ENCODE measurements around the gene CIPC.

Gene CIPC

GRCh38 chr14:77071938-77072388 is 26.1 kb upstream of the CIPC start:
- DNase-seq, result no peak

GRCh38 chr14:77074969-77075368 is 23.1 kb upstream of the CIPC start:
- no peak for DNase-seq

- DNase-seq, result no peak
These were observed 21.9 kb upstream of the CIPC start for GRCh38 chr14:77076113-77076631.

- no peak for DNase-seq
These were observed 21.0 kb upstream of the CIPC start for GRCh38 chr14:77077040-77077439.

GRCh38 chr14:77082356-77082755 is 15.7 kb upstream of the CIPC start:
- DNase-seq, result no peak

- DNase-seq, result no peak
These were observed 15.0 kb upstream of the CIPC start for GRCh38 chr14:77083082-77083481.

- DNase-seq, result no peak
These were observed 13.1 kb upstream of the CIPC start for GRCh38 chr14:77084985-77085384.

GRCh38 chr14:77085538-77085937 is 12.5 kb upstream of the CIPC start:
- no peak for DNase-seq

GRCh38 chr14:77086017-77086727 is 11.9 kb upstream of the CIPC start:
- DNase-seq, result no peak

- DNase-seq, result no peak
These were observed 11.1 kb upstream of the CIPC start for GRCh38 chr14:77086951-77087350.

GRCh38 chr14:77087631-77088030 is 10.4 kb upstream of the CIPC start:
- no peak for DNase-seq

GRCh38 chr14:77088219-77088618 is 9.8 kb upstream of the CIPC start:
- no peak for DNase-seq

- no peak for DNase-seq
These were observed 9.4 kb upstream of the CIPC start for GRCh38 chr14:77088645-77089044.

- no peak for DNase-seq
These were observed 6.5 kb upstream of the CIPC start for GRCh38 chr14:77091518-77091917.

- no peak for DNase-seq
These were observed 5.4 kb upstream of the CIPC start for GRCh38 chr14:77092676-77093075.

- peak; percentile 91 for DNase-seq
These were observed 3.3 kb upstream of the CIPC start for GRCh38 chr14:77094672-77095284.

- no peak for DNase-seq
These were observed 905 bp upstream of the CIPC start for GRCh38 chr14:77097006-77097699.

- peak; percentile 72 for DNase-seq
These were observed 683 bp downstream of the CIPC start for GRCh38 chr14:77098529-77099353.

- DNase-seq, result no peak
These were observed 1.5 kb downstream of the CIPC start for GRCh38 chr14:77099425-77100167.

GRCh38 chr14:77100961-77101360 is 2.9 kb downstream of the CIPC start:
- DNase-seq, result no peak

GRCh38 chr14:77102154-77102553 is 4.1 kb downstream of the CIPC start:
- no peak for DNase-seq

GRCh38 chr14:77103475-77103874 is 5.4 kb downstream of the CIPC start:
- no peak for DNase-seq
